ENCODE results near the gene ZNF212. TPM values are rescaled to one million over a fixed set of nuclear protein-coding genes. Genes with fewer than 3 reads are reported as not detected.
A peak's percentile ranks its signal among the peaks of the same experiment; 100 is the strongest.

ZNF212 gene
- total and polyA plus RNA-seq, 9 of the 15 experiments (the other 6 are each of a cell fraction or from before 2014, with no cell fraction given), result 1.8 to 21.4 (median 7.2) TPM

- 61% methylated on average over 4 of the region's 4 CpGs for WGBS (ENCODE audit: insufficient coverage, low coverage, missing lambda C conversion rate)
- H2AFZ ChIP-seq (ENCODE audit: low read depth, low read length), result no peak overlapping the region
- POLR2A ChIA-PET, result interaction anchor here (0.6 to 2.7 kb wide), 5 partner anchors 8 to 1797 kb away, joined by 3 to 18 read pairs (median 3); no protein-coding TSS in a partner anchor
- H3K4me2 ChIP-seq (ENCODE audit: insufficient read depth, low read length), result no peak overlapping the region
- peaks cover 53% of the 10 kb centered on the region for H3K79me2 ChIP-seq (ENCODE audit: control insufficient read depth, insufficient read depth, low read length)
- H3K27ac ChIP-seq (ENCODE audit: extremely low read depth, low read depth, low read length), result no peak overlapping the region
- no peaks in the 10 kb centered on the region for H3K27me3 ChIP-seq (ENCODE audit: control insufficient read depth in 2 of 2, insufficient read depth in 2 of 2, low read length in 2 of 2)
- H3K9me1 ChIP-seq (ENCODE audit: control insufficient read depth, insufficient read depth, low read length), result no peaks in the 10 kb centered on the region
- H3K36me3 ChIP-seq (ENCODE audit: control insufficient read depth, insufficient read depth, low read length), result peaks cover 54% of the 10 kb centered on the region
- H3K4me3 ChIP-seq, result no peak overlapping the region
- no peak for DNase-seq (ENCODE audit: extremely low read depth in 1 of 4, low spot score in 3 of 4)
- intact Hi-C loops (cut with micrococcal nuclease), result loop anchor here (5.0 kb wide), 4 partner anchors 70 to 300 kb away; partner anchors contain the start of genes ZNF425, ZNF746 and ZNF786
- CTCF ChIA-PET (ENCODE audit: low intra/inter-chr PET ratio), result no interaction called here
- H4K20me1 ChIP-seq (replicated peaks; ENCODE audit: control insufficient read depth, insufficient read depth, low read length), result peaks cover 6% of the 10 kb centered on the region; the same call in 1 of the 2 replicates
- no peak for ATAC-seq
- no peak for FAIRE-seq
- in situ Hi-C loops (cut with MboI), result no loop called here
- TF ChIP-seq ATF3 (IDR thresholded peaks at IDR 0.05) (peak; percentile 18; the same call in 1 of the 2 replicates), ATF3 (CRISPR knock-in tag; conservative IDR thresholded peaks at IDR 0.05) (no peak), ZNF121 (CRISPR knock-in tag; conservative IDR thresholded peaks at IDR 0.05) (0 out of 2 replicates have a peak, but pooled peaks have one; percentile 1), CEBPG (CRISPR knock-in tag; IDR thresholded peaks at IDR 0.05) (peak; percentile 64; the same call in 1 of the 2 replicates), CEBPG (tag; conservative IDR thresholded peaks at IDR 0.05 in 1 of 2, IDR thresholded peaks at IDR 0.05 in 1 of 2) (no peak), NCOA2 (IDR thresholded peaks at IDR 0.05; ENCODE audit: partially characterized antibody in 2 of 2) (no peak), ZBTB40 (IDR thresholded peaks at IDR 0.05) (no peak), ZBTB40 (CRISPR knock-in tag; IDR thresholded peaks at IDR 0.05) (0 out of 2 replicates have a peak, but pooled peaks have one; percentile 4), TFAP4 (CRISPR knock-in tag; IDR thresholded peaks at IDR 0.05; ENCODE audit: borderline replicate concordance) (peak; percentile 23; the same call in 1 of the 2 replicates)
- peak overlapping the region in 1 of 2 experiments; percentile 15; a peak in 2 of 4 replicates for H3K9ac ChIP-seq (ENCODE audit: insufficient read depth in 1 of 2, low read depth in 2 of 2, low read length in 2 of 2)
- peaks cover 10 to 31% of the 10 kb centered on the region in 2 experiments; a peak in 4 of 5 replicates for H3K4me1 ChIP-seq (replicated peaks in 1 of 2; ENCODE audit: control insufficient read depth in 2 of 2, insufficient read depth in 2 of 2, low read length in 2 of 2)
- BruUV-seq (replicated peaks), result no TSS peak
- no peaks in the 10 kb centered on the region for H3K9me3 ChIP-seq (replicated peaks; ENCODE audit: control insufficient read depth, insufficient read depth, low read depth, low read length)
These were observed 41.8 kb upstream of the ZNF212 start for GRCh38 chr7:149197675-149198074.

Measured in K562 (cell line).